ENCODE measurements around the gene MYH7B.
A peak's percentile ranks its signal among the peaks of the same experiment; 100 is the strongest.

The MYH7B gene

DNA sequence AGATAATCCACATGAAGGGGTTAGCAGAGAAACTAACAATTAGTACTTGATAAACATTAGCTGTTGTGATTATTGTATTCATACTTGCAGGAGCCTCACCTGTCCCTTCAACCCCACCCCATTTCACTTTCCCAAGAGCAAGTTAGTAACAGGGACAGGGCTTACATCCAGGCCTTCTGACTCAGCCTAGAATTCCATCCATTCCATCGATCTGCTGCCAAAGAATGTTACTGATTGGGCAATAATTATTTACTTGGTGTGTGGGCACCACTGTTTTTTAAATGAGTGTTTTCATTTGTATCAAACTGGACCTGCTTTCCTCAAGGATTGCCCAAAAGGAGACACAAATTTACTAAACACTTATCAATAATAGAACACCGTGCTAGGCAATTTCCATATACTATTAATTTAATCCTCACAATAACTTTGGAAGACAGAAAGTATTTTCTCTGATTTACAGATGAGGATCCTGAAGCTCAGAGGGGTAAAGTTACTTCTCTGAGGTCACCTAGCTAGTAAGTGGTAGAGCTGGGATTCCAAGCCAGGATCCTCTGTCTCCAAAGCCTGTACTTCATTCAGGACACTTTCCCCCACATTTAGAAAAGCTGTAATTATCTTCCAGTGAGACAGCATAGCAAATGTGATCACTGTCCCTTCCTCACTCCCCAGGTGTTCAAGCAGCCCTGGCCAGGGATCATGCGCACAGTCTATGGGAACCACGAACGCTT, 32.9 kb upstream of the MYH7B start:
- Histone ChIP-seq H3K4me3 (no peak overlapping the region), H3K27ac (no peak overlapping the region), H3K9ac (ENCODE audit: insufficient read length) (no peak overlapping the region), H3K36me3 (ENCODE audit: insufficient read depth, low read length) (peaks cover 23% of the 10 kb centered on the region; the same call in 1 of the 2 replicates), H3K9me3 (ENCODE audit: low read depth, low read length) (no peaks in the 10 kb centered on the region)
- TF ChIP-seq FOXP2 (optimal IDR thresholded peaks at IDR 0.05; ENCODE audit: control extremely low read depth, extremely low read length, insufficient read depth), result no peak
- TF ChIP-seq POLR2AphosphoS5 (IDR thresholded peaks at IDR 0.05; ENCODE audit: borderline replicate concordance, low read depth, low read length), result no peak
- no peak for TF ChIP-seq EZH2 (IDR thresholded peaks at IDR 0.05)
- no peak for DNase-seq (ENCODE audit: low read depth, low spot score)

DNA sequence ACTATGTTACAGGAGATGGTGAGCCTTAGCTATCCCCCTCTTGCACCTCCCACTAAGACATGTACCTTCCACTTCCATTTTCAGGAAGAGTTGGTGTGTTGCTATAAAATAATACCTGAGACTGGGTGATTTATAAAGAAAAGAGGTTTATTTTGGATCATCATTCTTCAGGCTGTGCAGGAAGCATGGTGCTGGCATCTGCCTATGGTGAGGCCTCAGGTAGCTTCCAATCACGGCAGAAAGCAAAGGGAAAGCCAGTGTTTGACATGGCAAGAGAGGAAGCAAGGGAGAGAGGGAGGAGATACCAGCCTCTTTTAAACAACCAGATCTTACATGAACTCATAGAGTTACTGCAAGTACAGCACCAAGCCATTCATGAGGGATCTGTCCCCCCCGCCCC, 32.3 kb upstream of the MYH7B start:
- no peak overlapping the region for H3K4me3 ChIP-seq
- no peaks in the 10 kb centered on the region for H3K9me3 ChIP-seq (ENCODE audit: low read depth, low read length)
- no peak overlapping the region for H3K27ac ChIP-seq
- TF ChIP-seq EZH2 (IDR thresholded peaks at IDR 0.05) (no peak), FOXP2 (optimal IDR thresholded peaks at IDR 0.05; ENCODE audit: control extremely low read depth, extremely low read length, insufficient read depth) (no peak), POLR2AphosphoS5 (IDR thresholded peaks at IDR 0.05; ENCODE audit: borderline replicate concordance, low read depth, low read length) (no peak)
- H3K36me3 ChIP-seq (ENCODE audit: insufficient read depth, low read length), result peaks cover 23% of the 10 kb centered on the region; the same call in 1 of the 2 replicates
- DNase-seq (ENCODE audit: low read depth, low spot score), result no peak
- no peak overlapping the region for H3K9ac ChIP-seq (ENCODE audit: insufficient read length)

DNA sequence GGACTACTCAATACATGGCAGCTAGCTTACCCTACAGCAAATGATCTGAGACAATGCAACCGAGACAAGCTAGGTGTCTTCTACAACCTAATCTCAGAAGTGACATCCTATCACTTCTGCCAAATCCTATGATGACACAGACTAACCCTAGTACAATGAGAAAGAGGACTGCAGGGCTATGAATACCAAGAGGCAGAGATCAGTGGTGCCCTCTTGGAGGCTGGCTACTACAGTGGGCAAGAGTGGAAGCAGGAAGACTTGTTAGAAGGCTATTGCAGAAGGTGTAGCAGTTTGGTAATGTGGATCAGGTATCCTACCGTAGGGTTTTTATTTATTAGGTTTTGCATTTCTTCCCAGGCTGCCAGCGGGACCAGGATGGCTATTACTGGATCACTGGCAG, 30.3 kb upstream of the MYH7B start:
- no peak overlapping the region for H3K27ac ChIP-seq
- TF ChIP-seq POLR2AphosphoS5 (IDR thresholded peaks at IDR 0.05; ENCODE audit: borderline replicate concordance, low read depth, low read length) (no peak), EZH2 (IDR thresholded peaks at IDR 0.05) (no peak), FOXP2 (optimal IDR thresholded peaks at IDR 0.05; ENCODE audit: control extremely low read depth, extremely low read length, insufficient read depth) (no peak)
- no peak overlapping the region for H3K9ac ChIP-seq (ENCODE audit: insufficient read length)
- no peak for DNase-seq (ENCODE audit: low read depth, low spot score)
- no peak overlapping the region for H3K4me3 ChIP-seq
- no peaks in the 10 kb centered on the region for H3K9me3 ChIP-seq (ENCODE audit: low read depth, low read length)
- peaks cover 35% of the 10 kb centered on the region; the same call in 1 of the 2 replicates for H3K36me3 ChIP-seq (ENCODE audit: insufficient read depth, low read length)

DNA sequence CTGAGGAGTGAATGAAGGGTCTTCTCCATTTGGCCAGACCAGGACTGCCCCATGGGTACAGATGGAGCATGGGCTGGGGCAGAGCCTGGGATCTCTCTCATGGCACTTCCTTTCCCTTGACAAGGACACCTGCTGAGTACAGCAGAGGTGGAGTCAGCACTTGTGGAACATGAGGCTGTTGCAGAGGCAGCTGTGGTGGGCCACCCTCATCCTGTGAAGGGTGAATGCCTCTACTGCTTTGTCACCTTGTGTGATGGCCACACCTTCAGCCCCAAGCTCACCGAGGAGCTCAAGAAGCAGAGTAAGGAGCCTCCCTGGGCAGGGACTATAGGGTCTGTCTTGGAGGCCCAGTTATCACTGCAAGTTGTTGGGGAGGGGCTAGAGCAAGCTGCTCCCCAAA, 29.7 kb upstream of the MYH7B start:
- H3K27ac ChIP-seq, result no peak overlapping the region
- no peaks in the 10 kb centered on the region for H3K9me3 ChIP-seq (ENCODE audit: low read depth, low read length)
- peaks cover 42% of the 10 kb centered on the region; the same call in 1 of the 2 replicates for H3K36me3 ChIP-seq (ENCODE audit: insufficient read depth, low read length)
- DNase-seq (ENCODE audit: low read depth, low spot score), result no peak
- H3K4me3 ChIP-seq, result no peak overlapping the region
- TF ChIP-seq EZH2 (IDR thresholded peaks at IDR 0.05), result no peak
- no peak for TF ChIP-seq POLR2AphosphoS5 (IDR thresholded peaks at IDR 0.05; ENCODE audit: borderline replicate concordance, low read depth, low read length)
- no peak for TF ChIP-seq FOXP2 (optimal IDR thresholded peaks at IDR 0.05; ENCODE audit: control extremely low read depth, extremely low read length, insufficient read depth)
- H3K9ac ChIP-seq (ENCODE audit: insufficient read length), result no peak overlapping the region

DNA sequence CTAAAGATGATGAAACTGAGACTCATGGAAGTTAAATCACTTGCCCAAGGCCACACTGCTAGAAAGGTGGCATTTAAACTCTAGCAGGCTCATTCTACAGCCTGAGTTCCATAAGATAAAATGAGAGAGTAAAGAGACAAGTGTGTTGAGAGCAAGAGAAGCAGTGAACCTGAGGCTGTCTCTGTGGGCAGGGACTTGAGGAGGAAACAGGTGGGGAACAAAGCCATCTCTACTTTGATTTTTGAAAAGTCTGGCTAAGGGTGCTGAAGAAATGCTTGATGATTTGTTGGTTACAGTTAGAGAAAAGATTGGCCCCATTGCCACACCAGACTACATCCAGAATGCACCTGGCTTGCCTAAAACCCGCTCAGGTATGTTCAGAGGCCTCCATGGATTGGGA, 29.1 kb upstream of the MYH7B start:
- Histone ChIP-seq H3K9ac (ENCODE audit: insufficient read length) (no peak overlapping the region), H3K27ac (no peak overlapping the region)

DNA sequence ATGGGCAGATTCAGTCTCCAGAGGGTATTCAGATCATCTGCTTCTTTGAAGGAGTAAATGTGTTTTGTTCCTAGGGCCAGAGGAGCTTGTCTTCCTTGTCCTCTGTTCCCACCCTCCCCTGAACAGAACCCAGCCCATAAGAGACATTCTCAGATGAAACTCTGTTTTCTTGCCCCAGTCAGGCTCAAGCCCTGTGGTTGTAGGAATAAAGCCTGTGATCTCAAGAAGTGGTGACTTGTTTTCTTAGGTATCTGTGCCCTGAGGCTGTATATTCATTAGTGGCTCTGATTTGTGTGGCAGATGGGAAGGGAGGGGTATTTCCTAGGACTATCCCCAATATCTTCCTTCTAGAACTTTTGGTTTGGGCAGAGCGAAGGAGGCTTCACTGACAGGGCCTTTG, 27.9 kb upstream of the MYH7B start:
- H3K9ac ChIP-seq (ENCODE audit: insufficient read length), result peak overlapping the region; percentile 11
- H3K27ac ChIP-seq, result no peak overlapping the region
- no peak for TF ChIP-seq FOXP2 (optimal IDR thresholded peaks at IDR 0.05; ENCODE audit: control extremely low read depth, extremely low read length, insufficient read depth)
- H3K36me3 ChIP-seq (ENCODE audit: insufficient read depth, low read length), result peaks cover 49% of the 10 kb centered on the region; the same call in 1 of the 2 replicates
- no peak for DNase-seq (ENCODE audit: low read depth, low spot score)
- no peaks in the 10 kb centered on the region for H3K9me3 ChIP-seq (ENCODE audit: low read depth, low read length)
- H3K4me3 ChIP-seq, result no peak overlapping the region

More for the DNA sequence above, 29.1 kb upstream of the MYH7B start:
- DNase-seq (ENCODE audit: low read depth, low spot score), result no peak
- H3K36me3 ChIP-seq (ENCODE audit: insufficient read depth, low read length), result peaks cover 45% of the 10 kb centered on the region; the same call in 1 of the 2 replicates
- TF ChIP-seq EZH2 (IDR thresholded peaks at IDR 0.05), result no peak
- TF ChIP-seq FOXP2 (optimal IDR thresholded peaks at IDR 0.05; ENCODE audit: control extremely low read depth, extremely low read length, insufficient read depth), result no peak
- TF ChIP-seq POLR2AphosphoS5 (IDR thresholded peaks at IDR 0.05; ENCODE audit: borderline replicate concordance, low read depth, low read length), result no peak
- no peaks in the 10 kb centered on the region for H3K9me3 ChIP-seq (ENCODE audit: low read depth, low read length)
- H3K4me3 ChIP-seq, result no peak overlapping the region

DNA sequence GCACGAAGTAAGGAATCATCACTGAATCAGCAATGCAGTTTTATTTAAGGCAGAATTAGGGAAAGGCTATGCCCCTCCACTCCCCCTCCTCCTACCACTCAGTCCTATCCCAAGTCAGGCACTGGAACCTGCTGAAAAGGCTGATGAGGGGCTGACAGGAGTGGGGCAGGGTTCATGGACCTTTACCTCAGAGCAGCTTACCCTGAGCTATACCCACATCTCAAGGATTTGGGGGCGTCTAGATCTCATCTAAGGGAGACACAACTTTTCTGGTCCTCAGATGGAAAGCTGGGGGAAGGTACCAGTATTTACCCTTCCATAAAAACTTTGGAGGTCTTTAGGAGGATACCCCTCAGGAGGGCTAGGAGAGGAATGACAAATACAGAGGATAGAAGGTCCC, 27.3 kb upstream of the MYH7B start:
- no peaks in the 10 kb centered on the region for H3K9me3 ChIP-seq (ENCODE audit: low read depth, low read length)

DNA sequence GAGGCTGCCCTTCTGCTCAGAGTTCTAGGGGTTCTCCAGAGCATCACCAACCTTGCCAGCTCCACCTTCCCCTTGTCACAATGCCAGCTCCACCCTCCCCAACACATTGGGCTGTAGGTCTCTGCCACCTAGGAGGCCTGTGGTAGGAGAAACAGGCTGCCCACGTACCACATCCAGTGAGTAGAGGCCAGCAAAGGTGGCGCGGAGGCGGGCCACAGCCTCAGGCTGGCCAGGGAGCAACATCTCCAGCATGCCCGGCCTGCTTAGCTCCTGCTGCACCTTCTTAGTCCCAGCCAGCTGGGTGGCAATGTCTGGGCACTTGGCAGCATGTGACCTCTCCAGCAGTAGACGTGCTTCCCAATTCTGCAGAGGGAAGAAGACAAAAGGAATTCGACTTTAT, 23.9 kb upstream of the MYH7B start:
- Histone ChIP-seq H3K9me3 (ENCODE audit: low read depth, low read length) (no peaks in the 10 kb centered on the region), H3K36me3 (ENCODE audit: insufficient read depth, low read length) (peaks cover 49% of the 10 kb centered on the region; the same call in 1 of the 2 replicates), H3K9ac (ENCODE audit: insufficient read length) (no peak overlapping the region), H3K4me3 (no peak overlapping the region), H3K27ac (no peak overlapping the region)
- DNase-seq (ENCODE audit: low read depth, low spot score), result no peak
- no peak for TF ChIP-seq EZH2 (IDR thresholded peaks at IDR 0.05)
- no peak for TF ChIP-seq POLR2AphosphoS5 (IDR thresholded peaks at IDR 0.05; ENCODE audit: borderline replicate concordance, low read depth, low read length)
- no peak for TF ChIP-seq FOXP2 (optimal IDR thresholded peaks at IDR 0.05; ENCODE audit: control extremely low read depth, extremely low read length, insufficient read depth)

More for the DNA sequence above, 27.3 kb upstream of the MYH7B start:
- TF ChIP-seq POLR2AphosphoS5 (IDR thresholded peaks at IDR 0.05; ENCODE audit: borderline replicate concordance, low read depth, low read length) (no peak), FOXP2 (optimal IDR thresholded peaks at IDR 0.05; ENCODE audit: control extremely low read depth, extremely low read length, insufficient read depth) (no peak), EZH2 (IDR thresholded peaks at IDR 0.05) (no peak)
- no peak overlapping the region for H3K9ac ChIP-seq (ENCODE audit: insufficient read length)
- H3K27ac ChIP-seq, result no peak overlapping the region
- DNase-seq (ENCODE audit: low read depth, low spot score), result no peak
- H3K4me3 ChIP-seq, result no peak overlapping the region
- H3K36me3 ChIP-seq (ENCODE audit: insufficient read depth, low read length), result peaks cover 42% of the 10 kb centered on the region; the same call in 1 of the 2 replicates
